IPS-18a (cell line): ENCODE data around the gene RSPH6A.
"Not testable (repeated sequence)": the region's sequence is repeated elsewhere in the genome, so short reads cannot be mapped to it uniquely, and the experiment has no call there.

Source experiments
- H3K27ac ChIP-seq: one replicate; pipeline ENCODE4 v1.5.1; 2013; ENCODE audit warnings: low read length
- H3K27me3 ChIP-seq: one replicate; pipeline ENCODE4 v1.6.1; 2013; ENCODE audit warnings: mild to moderate bottlenecking, low read length; ENCODE audit not compliant: control insufficient read depth, insufficient read depth
- H3K36me3 ChIP-seq: one replicate; pipeline ENCODE4 v1.6.1; 2013; ENCODE audit warnings: low read depth, low read length; ENCODE audit not compliant: control insufficient read depth
- H3K4me1 ChIP-seq: one replicate; pipeline ENCODE4 v1.6.1; 2013; ENCODE audit warnings: low read depth, low read length; ENCODE audit not compliant: control insufficient read depth
- H3K4me3 ChIP-seq: one replicate; pipeline ENCODE4 v1.5.1; 2013; ENCODE audit warnings: low read length
- H3K9ac ChIP-seq: one replicate; pipeline ENCODE4 v1.6.1; 2013; ENCODE audit warnings: mild to moderate bottlenecking, low read length, moderate library complexity
- H3K9me3 ChIP-seq: one replicate; pipeline ENCODE4 v1.6.1; 2013; ENCODE audit warnings: low read depth, low read length; ENCODE audit not compliant: control insufficient read depth

RSPH6A gene

GRCh38 chr19:45753548-45753947 lies 61.6 kb downstream of the RSPH6A start:
- H3K4me3 ChIP-seq = no peak overlapping the region
- H3K27ac ChIP-seq = no peak overlapping the region

GRCh38 chr19:45752639-45753038 lies 62.5 kb downstream of the RSPH6A start:
- Histone ChIP-seq H3K9me3 (no peaks in the 10 kb centered on the region), H3K4me3 (no peak overlapping the region), H3K27ac (no peak overlapping the region), H3K4me1 (no peaks in the 10 kb centered on the region), H3K9ac (no peak overlapping the region), H3K27me3 (no peaks in the 10 kb centered on the region), H3K36me3 (no peaks in the 10 kb centered on the region)

More at GRCh38 chr19:45753548-45753947, 61.6 kb downstream of the RSPH6A start:
- H3K4me1 ChIP-seq = no peaks in the 10 kb centered on the region
- H3K27me3 ChIP-seq = no peaks in the 10 kb centered on the region
- no peaks in the 10 kb centered on the region for H3K9me3 ChIP-seq
- H3K9ac ChIP-seq = no peak overlapping the region
- H3K36me3 ChIP-seq = no peaks in the 10 kb centered on the region

GRCh38 chr19:45751483-45751882 lies 63.6 kb downstream of the RSPH6A start:
- H3K9me3 ChIP-seq, H3K36me3 ChIP-seq, H3K4me1 ChIP-seq, H3K27ac ChIP-seq, H3K4me3 ChIP-seq, H3K9ac ChIP-seq, H3K27me3 ChIP-seq: not testable (repeated sequence)

- no peak overlapping the region for H3K27ac ChIP-seq
- H3K9ac ChIP-seq = no peak overlapping the region
- no peaks in the 10 kb centered on the region for H3K4me1 ChIP-seq
- H3K27me3 ChIP-seq = peaks cover 3% of the 10 kb centered on the region
- H3K36me3 ChIP-seq = no peaks in the 10 kb centered on the region
- no peaks in the 10 kb centered on the region for H3K9me3 ChIP-seq
- no peak overlapping the region for H3K4me3 ChIP-seq
Measured at GRCh38 chr19:45747513-45747912, 67.6 kb downstream of the RSPH6A start.

- Histone ChIP-seq H3K4me1 (no peaks in the 10 kb centered on the region), H3K36me3 (no peaks in the 10 kb centered on the region), H3K27ac (no peak overlapping the region), H3K9ac (no peak overlapping the region), H3K27me3 (peaks cover 3% of the 10 kb centered on the region), H3K9me3 (no peaks in the 10 kb centered on the region), H3K4me3 (no peak overlapping the region)
Measured at GRCh38 chr19:45746866-45747265, 68.2 kb downstream of the RSPH6A start.
